ENCODE results near the gene ERC2. TPM values are rescaled to one million over a fixed set of nuclear protein-coding genes. Genes with fewer than 3 reads are reported as not detected.

ERC2 gene
- polyA plus RNA-seq, 2 of the 4 experiments (the other 2 are of a cell fraction), result 0.16 TPM; not detected in 1

DNA sequence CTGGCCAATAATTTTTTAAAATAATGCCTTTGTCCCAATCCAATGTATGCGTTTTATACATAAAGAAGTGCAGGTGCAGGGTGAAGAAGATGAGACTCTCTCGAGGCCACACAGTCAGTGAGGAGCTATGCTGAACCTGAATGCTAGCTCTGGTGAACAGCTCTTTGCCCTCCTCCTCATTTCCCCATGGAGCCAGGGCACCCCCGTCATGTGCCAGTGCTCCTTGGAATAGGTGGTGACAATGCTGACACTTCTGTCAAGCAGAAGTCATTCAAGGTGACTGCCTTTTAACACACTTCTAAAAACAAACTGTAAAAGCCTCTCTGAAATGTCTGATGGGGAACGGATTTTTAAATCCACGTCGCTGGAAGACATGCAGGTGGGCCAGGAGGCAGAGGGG, 818.7 kb downstream of the ERC2 start:
- ATAC-seq (no peak), DNase-seq (ENCODE audit: low read depth in 1 of 2, low spot score in 1 of 2) (no peak), FAIRE-seq (no peak)
- no peak overlapping the region for H3K4me2 ChIP-seq
- no peak overlapping the region for H3K27ac ChIP-seq
- no peaks in the 10 kb centered on the region for H3K9me3 ChIP-seq
- ChIA-PET POLR2A (no interaction called here), CTCF (no interaction called here)
- WGBS (ENCODE audit: missing lambda C conversion rate), result 18% methylated on average over 5 of the region's 6 CpGs
- no peak for TF ChIP-seq EHF (CRISPR knock-in tag; IDR thresholded peaks at IDR 0.05)
- no peak for TF ChIP-seq ESRRA (IDR thresholded peaks at IDR 0.05; ENCODE audit: borderline replicate concordance, low read length)
- no peak for TF ChIP-seq GATA3 (IDR thresholded peaks at IDR 0.05; ENCODE audit: borderline replicate concordance)
- TF ChIP-seq FOXS1 (CRISPR knock-in tag; IDR thresholded peaks at IDR 0.05), result no peak
- no peak for TF ChIP-seq TFCP2L1 (CRISPR knock-in tag; IDR thresholded peaks at IDR 0.05)
- TF ChIP-seq RAD21 (conservative IDR thresholded peaks at IDR 0.05 in 1 of 2, IDR thresholded peaks at IDR 0.05 in 1 of 2), result no peak
- TF ChIP-seq MYC (IDR thresholded peaks at IDR 0.05; ENCODE audit: borderline replicate concordance, low read length), result no peak
- TF ChIP-seq, protein P1, sequence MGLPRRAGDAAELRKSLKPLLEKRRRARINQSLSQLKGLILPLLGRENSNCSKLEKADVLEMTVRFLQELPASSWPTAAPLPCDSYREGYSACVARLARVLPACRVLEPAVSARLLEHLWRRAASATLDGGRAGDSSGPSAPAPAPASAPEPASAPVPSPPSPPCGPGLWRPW (IDR thresholded peaks at IDR 0.05), result no peak
- TF ChIP-seq, protein P2, sequence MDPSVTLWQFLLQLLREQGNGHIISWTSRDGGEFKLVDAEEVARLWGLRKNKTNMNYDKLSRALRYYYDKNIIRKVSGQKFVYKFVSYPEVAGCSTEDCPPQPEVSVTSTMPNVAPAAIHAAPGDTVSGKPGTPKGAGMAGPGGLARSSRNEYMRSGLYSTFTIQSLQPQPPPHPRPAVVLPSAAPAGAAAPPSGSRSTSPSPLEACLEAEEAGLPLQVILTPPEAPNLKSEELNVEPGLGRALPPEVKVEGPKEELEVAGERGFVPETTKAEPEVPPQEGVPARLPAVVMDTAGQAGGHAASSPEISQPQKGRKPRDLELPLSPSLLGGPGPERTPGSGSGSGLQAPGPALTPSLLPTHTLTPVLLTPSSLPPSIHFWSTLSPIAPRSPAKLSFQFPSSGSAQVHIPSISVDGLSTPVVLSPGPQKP (IDR thresholded peaks at IDR 0.05; ENCODE audit: low read depth, low read length), result no peak
- no peak for TF ChIP-seq HDAC2 (IDR thresholded peaks at IDR 0.05)
- no peak for TF ChIP-seq EP300 (IDR thresholded peaks at IDR 0.05)
- no peak for TF ChIP-seq HOXB13 (CRISPR knock-in tag; IDR thresholded peaks at IDR 0.05; ENCODE audit: low read depth)
- TF ChIP-seq ZC3H11A (IDR thresholded peaks at IDR 0.05), result no peak
- TF ChIP-seq CHD4 (IDR thresholded peaks at IDR 0.05; ENCODE audit: borderline replicate concordance), result no peak
- H3K4me3 ChIP-seq, result no peak overlapping the region
- H3K4me1 ChIP-seq, result no peaks in the 10 kb centered on the region

DNA sequence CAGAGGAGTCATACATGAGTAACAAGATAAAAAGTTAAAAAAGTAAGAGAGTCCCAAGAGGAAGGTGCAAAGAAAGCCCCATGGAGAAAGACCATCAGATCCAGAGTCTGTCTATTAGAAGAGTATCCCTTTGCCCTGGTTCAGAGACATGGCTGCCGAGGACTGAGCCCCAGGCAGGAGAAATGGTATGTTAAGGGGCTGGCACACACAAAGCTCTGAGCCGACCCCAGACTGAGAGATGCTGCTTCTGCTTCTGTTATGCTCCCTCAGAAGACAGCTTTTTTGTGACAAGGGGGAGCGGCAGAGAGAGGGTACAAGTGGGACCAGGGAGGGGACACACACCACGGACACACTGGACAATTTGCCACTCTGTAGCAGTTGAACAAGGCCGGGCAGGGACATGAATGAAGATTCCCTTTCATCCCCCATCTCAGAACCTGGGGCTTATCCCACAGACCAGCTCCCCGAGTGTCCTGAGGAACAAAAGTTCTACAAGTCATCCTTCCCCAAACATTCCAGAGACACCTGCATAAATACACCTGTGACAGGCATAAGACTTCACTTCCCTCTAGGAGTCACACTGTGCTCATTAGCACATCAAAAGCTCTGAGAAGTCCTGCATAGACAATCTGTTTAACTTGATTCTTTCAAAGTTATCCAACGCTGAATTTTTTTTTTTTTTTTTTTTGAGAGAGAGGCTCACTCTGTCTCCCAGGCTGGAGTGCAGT, 819.5 kb downstream of the ERC2 start:
- no peak for ATAC-seq
- no peak for FAIRE-seq
- POLR2A ChIA-PET, result no interaction called here

DNA sequence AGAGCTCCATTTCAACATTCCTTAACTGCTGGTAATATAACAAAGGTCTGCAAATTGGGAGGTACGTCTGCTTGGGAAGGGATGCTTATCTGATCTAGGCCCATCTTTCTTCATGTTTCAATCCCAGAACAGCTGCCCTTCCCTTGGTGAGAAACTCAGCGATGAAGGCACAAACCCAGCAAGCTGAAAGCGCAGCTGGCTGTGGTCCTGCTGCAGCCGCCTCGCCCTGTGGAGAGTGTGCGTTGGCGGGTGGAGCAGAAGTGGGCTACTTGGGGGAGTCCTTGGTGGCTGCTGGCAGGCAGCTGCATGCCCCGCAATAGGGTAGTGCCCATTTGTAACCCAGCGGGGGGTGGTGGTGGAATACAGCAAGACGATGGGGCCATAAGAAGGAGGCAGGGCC, 820.6 kb downstream of the ERC2 start:
- Histone ChIP-seq H3K4me2 (no peak overlapping the region), H3K4me3 (no peak overlapping the region), H3K9me3 (no peaks in the 10 kb centered on the region), H3K4me1 (no peaks in the 10 kb centered on the region), H3K27ac (no peak overlapping the region)
- ChIA-PET POLR2A (no interaction called here), CTCF (no interaction called here)
- WGBS (ENCODE audit: missing lambda C conversion rate), result 55% methylated on average over 7 of the region's 10 CpGs
- DNase-seq (ENCODE audit: low read depth in 1 of 2, low spot score in 1 of 2), result no peak
- FAIRE-seq, result no peak
- ATAC-seq, result no peak
- TF ChIP-seq HOXB5 (CRISPR knock-in tag; IDR thresholded peaks at IDR 0.05) (no peak), HOXB13 (CRISPR knock-in tag; IDR thresholded peaks at IDR 0.05; ENCODE audit: low read depth) (no peak), RAD21 (conservative IDR thresholded peaks at IDR 0.05 in 1 of 2, IDR thresholded peaks at IDR 0.05 in 1 of 2) (no peak), CBX8 (IDR thresholded peaks at IDR 0.05) (no peak), MAFK (IDR thresholded peaks at IDR 0.05; ENCODE audit: partially characterized antibody) (no peak), HDAC2 (IDR thresholded peaks at IDR 0.05) (no peak), EHF (CRISPR knock-in tag; IDR thresholded peaks at IDR 0.05) (no peak), CBX2 (IDR thresholded peaks at IDR 0.05; ENCODE audit: borderline replicate concordance, low read depth) (no peak), RFX5 (IDR thresholded peaks at IDR 0.05) (no peak), RNF2 (IDR thresholded peaks at IDR 0.05; ENCODE audit: borderline replicate concordance, low read depth) (no peak), JUNB (IDR thresholded peaks at IDR 0.05) (no peak), ESRRA (IDR thresholded peaks at IDR 0.05; ENCODE audit: borderline replicate concordance, low read length) (no peak), SMC3 (IDR thresholded peaks at IDR 0.05) (no peak), RCOR1 (IDR thresholded peaks at IDR 0.05; ENCODE audit: low read depth, low read length) (no peak), TFCP2L1 (CRISPR knock-in tag; IDR thresholded peaks at IDR 0.05) (no peak)
- TF ChIP-seq, protein P3, sequence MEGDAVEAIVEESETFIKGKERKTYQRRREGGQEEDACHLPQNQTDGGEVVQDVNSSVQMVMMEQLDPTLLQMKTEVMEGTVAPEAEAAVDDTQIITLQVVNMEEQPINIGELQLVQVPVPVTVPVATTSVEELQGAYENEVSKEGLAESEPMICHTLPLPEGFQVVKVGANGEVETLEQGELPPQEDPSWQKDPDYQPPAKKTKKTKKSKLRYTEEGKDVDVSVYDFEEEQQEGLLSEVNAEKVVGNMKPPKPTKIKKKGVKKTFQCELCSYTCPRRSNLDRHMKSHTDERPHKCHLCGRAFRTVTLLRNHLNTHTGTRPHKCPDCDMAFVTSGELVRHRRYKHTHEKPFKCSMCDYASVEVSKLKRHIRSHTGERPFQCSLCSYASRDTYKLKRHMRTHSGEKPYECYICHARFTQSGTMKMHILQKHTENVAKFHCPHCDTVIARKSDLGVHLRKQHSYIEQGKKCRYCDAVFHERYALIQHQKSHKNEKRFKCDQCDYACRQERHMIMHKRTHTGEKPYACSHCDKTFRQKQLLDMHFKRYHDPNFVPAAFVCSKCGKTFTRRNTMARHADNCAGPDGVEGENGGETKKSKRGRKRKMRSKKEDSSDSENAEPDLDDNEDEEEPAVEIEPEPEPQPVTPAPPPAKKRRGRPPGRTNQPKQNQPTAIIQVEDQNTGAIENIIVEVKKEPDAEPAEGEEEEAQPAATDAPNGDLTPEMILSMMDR (IDR thresholded peaks at IDR 0.05), result no peak
- TF ChIP-seq, protein P4, sequence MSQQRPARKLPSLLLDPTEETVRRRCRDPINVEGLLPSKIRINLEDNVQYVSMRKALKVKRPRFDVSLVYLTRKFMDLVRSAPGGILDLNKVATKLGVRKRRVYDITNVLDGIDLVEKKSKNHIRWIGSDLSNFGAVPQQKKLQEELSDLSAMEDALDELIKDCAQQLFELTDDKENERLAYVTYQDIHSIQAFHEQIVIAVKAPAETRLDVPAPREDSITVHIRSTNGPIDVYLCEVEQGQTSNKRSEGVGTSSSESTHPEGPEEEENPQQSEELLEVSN (IDR thresholded peaks at IDR 0.05; ENCODE audit: borderline replicate concordance, low read depth), result no peak
- TF ChIP-seq, protein P2 (IDR thresholded peaks at IDR 0.05; ENCODE audit: low read depth, low read length), result no peak

More for the DNA sequence above, 819.5 kb downstream of the ERC2 start:
- Histone ChIP-seq H3K9me3 (no peaks in the 10 kb centered on the region), H3K4me3 (no peak overlapping the region), H3K4me1 (no peaks in the 10 kb centered on the region), H3K27ac (no peak overlapping the region), H3K4me2 (no peak overlapping the region)
- CTCF ChIA-PET, result no interaction called here
- no peak for DNase-seq (ENCODE audit: low read depth in 1 of 2, low spot score in 1 of 2)
- TF ChIP-seq BHLHE40 (IDR thresholded peaks at IDR 0.05; ENCODE audit: low read depth, low read length) (no peak), RARB (CRISPR knock-in tag; IDR thresholded peaks at IDR 0.05) (no peak), EP300 (IDR thresholded peaks at IDR 0.05) (no peak), JUN (IDR thresholded peaks at IDR 0.05) (no peak), EHMT2 (IDR thresholded peaks at IDR 0.05; ENCODE audit: low read depth) (no peak), POLR2A (IDR thresholded peaks at IDR 0.05; ENCODE audit: low read length) (no peak), PHF8 (IDR thresholded peaks at IDR 0.05; ENCODE audit: borderline replicate concordance, low read depth) (no peak), HDAC2 (IDR thresholded peaks at IDR 0.05) (no peak), TFCP2L1 (CRISPR knock-in tag; IDR thresholded peaks at IDR 0.05) (no peak)
- TF ChIP-seq, protein P1 (IDR thresholded peaks at IDR 0.05), result no peak
- 18% methylated on average over 6 of the region's 7 CpGs for WGBS (ENCODE audit: missing lambda C conversion rate)
